ENCODE data around the gene OR13C4.

OR13C4 gene

GRCh38 chr9:104527109-104527508 lies at the start of gene OR13C4:
TSS of gene OR13C4 (minus strand) at chr9:104527209. CDS start at chr9:104527209, 0 bp downstream.
- Histone ChIP-seq H3K9ac (ENCODE audit: low read length) (no peak within 1 kb of the TSS), H4K20me1 (ENCODE audit: insufficient read depth, low read length) (no peaks in the 10 kb centered on the region)
- TF ChIP-seq EZH2phosphoT487 (IDR thresholded peaks at IDR 0.05; ENCODE audit: low read depth) (no peak), CTCF (IDR thresholded peaks at IDR 0.05; ENCODE audit: low read depth, low read length) (no peak)

GRCh38 chr9:104575456-104575855 lies 48.4 kb upstream of the OR13C4 start:
- Histone ChIP-seq H3K4me2 (ENCODE audit: low read length) (no peak overlapping the region), H3K27ac (ENCODE audit: low read length) (no peak overlapping the region), H4K20me1 (ENCODE audit: insufficient read depth, low read length) (no peaks in the 10 kb centered on the region), H3K27me3 (ENCODE audit: low read depth, low read length) (no peaks in the 10 kb centered on the region), H3K36me3 (replicated peaks; ENCODE audit: low read depth, low read length) (no peaks in the 10 kb centered on the region), H3K9ac (ENCODE audit: low read length) (no peak overlapping the region), H3K4me1 (ENCODE audit: low read length) (no peaks in the 10 kb centered on the region), H3K9me3 (ENCODE audit: insufficient read depth, low read length) (no peaks in the 10 kb centered on the region), H3K4me3 (ENCODE audit: low read length) (no peak overlapping the region), H3K79me2 (ENCODE audit: low read length) (no peaks in the 10 kb centered on the region), H2AFZ (ENCODE audit: low read depth, low read length) (no peak overlapping the region)
- no peak for TF ChIP-seq EZH2phosphoT487 (IDR thresholded peaks at IDR 0.05; ENCODE audit: low read depth)
- TF ChIP-seq CTCF (IDR thresholded peaks at IDR 0.05; ENCODE audit: low read depth, low read length) = no peak

More at GRCh38 chr9:104527109-104527508, at the start of gene OR13C4:
- H3K9me3 ChIP-seq (ENCODE audit: insufficient read depth, low read length) = no peaks in the 10 kb centered on the region
- H3K4me1 ChIP-seq (ENCODE audit: low read length) = no peaks in the 10 kb centered on the region
- no peak within 1 kb of the TSS for H3K27ac ChIP-seq (ENCODE audit: low read length)
- no peaks in the 10 kb centered on the region for H3K36me3 ChIP-seq (replicated peaks; ENCODE audit: low read depth, low read length)
- H2AFZ ChIP-seq (ENCODE audit: low read depth, low read length) = no peak within 1 kb of the TSS
- H3K27me3 ChIP-seq (ENCODE audit: low read depth, low read length) = no peaks in the 10 kb centered on the region
- H3K79me2 ChIP-seq (ENCODE audit: low read length) = no peaks in the 10 kb centered on the region
- H3K4me3 ChIP-seq (ENCODE audit: low read length) = no peak within 1 kb of the TSS
- H3K4me2 ChIP-seq (ENCODE audit: low read length) = no peak within 1 kb of the TSS

- Histone ChIP-seq H3K4me1 (ENCODE audit: low read length) (no peaks in the 10 kb centered on the region), H3K36me3 (replicated peaks; ENCODE audit: low read depth, low read length) (no peaks in the 10 kb centered on the region), H2AFZ (ENCODE audit: low read depth, low read length) (no peak overlapping the region), H4K20me1 (ENCODE audit: insufficient read depth, low read length) (no peaks in the 10 kb centered on the region), H3K79me2 (ENCODE audit: low read length) (no peaks in the 10 kb centered on the region), H3K4me2 (ENCODE audit: low read length) (no peak overlapping the region), H3K27ac (ENCODE audit: low read length) (no peak overlapping the region), H3K9ac (ENCODE audit: low read length) (no peak overlapping the region), H3K27me3 (ENCODE audit: low read depth, low read length) (no peaks in the 10 kb centered on the region), H3K4me3 (ENCODE audit: low read length) (no peak overlapping the region), H3K9me3 (ENCODE audit: insufficient read depth, low read length) (no peaks in the 10 kb centered on the region)
- TF ChIP-seq EZH2phosphoT487 (IDR thresholded peaks at IDR 0.05; ENCODE audit: low read depth) (no peak), CTCF (IDR thresholded peaks at IDR 0.05; ENCODE audit: low read depth, low read length) (no peak)
Measured at GRCh38 chr9:104572612-104573011, 45.6 kb upstream of the OR13C4 start.

- Histone ChIP-seq H3K4me1 (ENCODE audit: low read length) (no peaks in the 10 kb centered on the region), H3K27me3 (ENCODE audit: low read depth, low read length) (no peaks in the 10 kb centered on the region), H3K36me3 (replicated peaks; ENCODE audit: low read depth, low read length) (no peaks in the 10 kb centered on the region), H2AFZ (ENCODE audit: low read depth, low read length) (no peak within 1 kb of the TSS), H3K27ac (ENCODE audit: low read length) (no peak within 1 kb of the TSS), H3K4me3 (ENCODE audit: low read length) (no peak within 1 kb of the TSS), H3K9me3 (ENCODE audit: insufficient read depth, low read length) (no peaks in the 10 kb centered on the region), H3K9ac (ENCODE audit: low read length) (no peak within 1 kb of the TSS), H3K79me2 (ENCODE audit: low read length) (no peaks in the 10 kb centered on the region), H3K4me2 (ENCODE audit: low read length) (no peak within 1 kb of the TSS), H4K20me1 (ENCODE audit: insufficient read depth, low read length) (no peaks in the 10 kb centered on the region)
- TF ChIP-seq CTCF (IDR thresholded peaks at IDR 0.05; ENCODE audit: low read depth, low read length) = no peak
Measured at GRCh38 chr9:104568868-104569267, 41.9 kb upstream of the OR13C4 start, which contains the start of gene OR13C8. TSS of gene OR13C8 (plus strand) at chr9:104569168. CDS start at chr9:104569168, 0 bp downstream.

Measured in OCI-LY3 (cell line).